ENCODE measurements around the gene RAPSN.

- TF ChIP-seq CTCF (IDR thresholded peaks at IDR 0.05) = no peak
- no peak for TF ChIP-seq POLR2A (IDR thresholded peaks at IDR 0.05)
Measured at GRCh38 chr11:47413908-47414684, 34.8 kb downstream of the RAPSN start.

All from right lobe of liver (tissue), 4 donors.